Hepatocyte (in vitro differentiated cells): ENCODE measurements around the gene SHOC1.

Source experiments
- EZH2phosphoT487 ChIP-seq: fragments of 200-600 bp; sonication (generic); IDR thresholded peaks from one replicate; pipeline ENCODE4 v1.6.1; 2018; ENCODE audit warnings: antibody characterized with exemption, mild to moderate bottlenecking, low read depth, moderate library complexity; ENCODE audit not compliant: unreplicated experiment, severe bottlenecking
- TF ChIP-seq, protein P1 (sequence below): fragments of 200-600 bp; sonication (generic); IDR thresholded peaks from 2 replicates; pipeline ENCODE4 v1.5.1; 2016; ENCODE audit warnings: antibody characterized with exemption, mild to moderate bottlenecking; ENCODE audit not compliant: poor library complexity

- TF ChIP-seq, protein P1, sequence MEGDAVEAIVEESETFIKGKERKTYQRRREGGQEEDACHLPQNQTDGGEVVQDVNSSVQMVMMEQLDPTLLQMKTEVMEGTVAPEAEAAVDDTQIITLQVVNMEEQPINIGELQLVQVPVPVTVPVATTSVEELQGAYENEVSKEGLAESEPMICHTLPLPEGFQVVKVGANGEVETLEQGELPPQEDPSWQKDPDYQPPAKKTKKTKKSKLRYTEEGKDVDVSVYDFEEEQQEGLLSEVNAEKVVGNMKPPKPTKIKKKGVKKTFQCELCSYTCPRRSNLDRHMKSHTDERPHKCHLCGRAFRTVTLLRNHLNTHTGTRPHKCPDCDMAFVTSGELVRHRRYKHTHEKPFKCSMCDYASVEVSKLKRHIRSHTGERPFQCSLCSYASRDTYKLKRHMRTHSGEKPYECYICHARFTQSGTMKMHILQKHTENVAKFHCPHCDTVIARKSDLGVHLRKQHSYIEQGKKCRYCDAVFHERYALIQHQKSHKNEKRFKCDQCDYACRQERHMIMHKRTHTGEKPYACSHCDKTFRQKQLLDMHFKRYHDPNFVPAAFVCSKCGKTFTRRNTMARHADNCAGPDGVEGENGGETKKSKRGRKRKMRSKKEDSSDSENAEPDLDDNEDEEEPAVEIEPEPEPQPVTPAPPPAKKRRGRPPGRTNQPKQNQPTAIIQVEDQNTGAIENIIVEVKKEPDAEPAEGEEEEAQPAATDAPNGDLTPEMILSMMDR, result no peak
- TF ChIP-seq EZH2phosphoT487, result no peak
These were observed 24.6 kb upstream of the SHOC1 start for GRCh38 chr9:111819360-111819759.
